HTR-8/SVneo (cell line): Measurements from ENCODE around the gene SEZ6.
A peak's percentile ranks its signal among the peaks of the same experiment; 100 is the strongest.

Experiments used
- DNase-seq: peaks from one replicate; pipeline ENCODE4 v3.0.0; 2011; ENCODE audit warnings: low spot score, mixed read lengths; ENCODE audit not compliant: insufficient read length
- FAIRE-seq: peaks from 2 replicates; lab custom pipeline; 2011; peaks lifted over from hg19 to GRCh38; lab: Jason Lieb, UNC

The SEZ6 gene

GRCh38 chr17:28982131-28982793 is 23.6 kb downstream of the SEZ6 start:
- DNase-seq, result no peak
- peak; percentile 85 for FAIRE-seq

DNA sequence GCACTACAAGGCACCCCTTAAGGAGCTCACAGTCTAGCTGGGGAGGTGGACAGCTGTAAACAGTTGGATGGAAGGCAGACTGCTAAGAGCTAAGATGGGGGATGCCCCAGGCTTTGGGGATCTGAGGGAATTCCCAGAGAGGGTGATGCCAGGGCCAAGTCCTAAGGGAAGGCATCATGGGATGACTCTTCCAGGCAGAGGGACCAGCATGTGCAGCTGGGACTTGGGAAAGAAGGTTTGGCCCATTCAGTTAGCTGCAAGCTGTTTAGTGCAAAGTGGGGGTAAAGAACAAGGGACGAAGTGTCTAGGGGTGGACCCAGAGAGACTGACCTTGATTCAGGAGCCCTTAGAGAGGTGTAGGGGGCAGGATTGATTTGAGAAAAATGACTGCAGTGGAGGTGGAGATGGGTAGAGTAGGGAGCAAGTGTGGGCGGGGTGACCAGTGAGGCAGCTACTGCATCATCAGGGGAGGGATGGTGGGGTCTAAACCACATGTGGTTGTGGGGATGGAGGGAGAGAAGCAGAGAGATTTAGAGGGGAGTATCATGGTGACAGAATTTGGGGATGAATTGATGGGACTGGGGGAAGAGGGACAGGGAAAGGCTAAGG is 27.4 kb downstream of the SEZ6 start:
- DNase-seq (no peak), FAIRE-seq (no peak)

DNA sequence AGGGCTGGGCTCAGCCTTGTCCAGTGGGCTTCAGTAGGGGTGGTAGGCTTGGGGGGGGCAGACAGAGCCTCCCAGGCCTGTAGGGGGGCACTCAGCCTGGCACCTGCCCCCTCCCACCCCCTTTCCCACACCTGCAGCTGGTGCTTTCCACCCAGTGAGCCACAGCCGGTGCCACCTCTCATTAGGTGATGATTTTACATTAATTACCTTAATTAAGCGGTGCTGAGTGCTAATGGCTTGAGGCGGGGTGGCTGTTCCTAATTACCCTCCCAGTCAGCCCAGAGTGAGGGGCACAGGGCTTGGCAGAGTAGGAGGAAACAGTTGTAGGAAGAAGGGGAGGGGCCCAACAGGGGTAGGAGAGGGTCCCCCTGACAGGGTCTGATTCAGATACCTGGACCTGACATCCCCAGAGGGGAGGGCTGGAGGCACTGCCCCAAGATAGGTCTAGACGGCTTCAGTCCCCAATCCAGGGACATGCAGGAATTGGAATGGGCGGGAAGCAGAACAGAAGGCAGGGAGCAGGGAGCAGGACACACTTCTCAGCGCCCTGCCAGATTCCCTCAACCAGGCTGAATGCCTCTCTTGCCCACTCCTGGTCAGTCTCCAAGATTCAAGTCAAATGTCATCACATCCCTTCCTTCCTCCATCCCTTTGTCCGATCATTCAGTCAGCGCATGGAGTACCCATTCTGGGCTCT is 28.0 kb downstream of the SEZ6 start:
- no peak for DNase-seq
- no peak for FAIRE-seq

DNA sequence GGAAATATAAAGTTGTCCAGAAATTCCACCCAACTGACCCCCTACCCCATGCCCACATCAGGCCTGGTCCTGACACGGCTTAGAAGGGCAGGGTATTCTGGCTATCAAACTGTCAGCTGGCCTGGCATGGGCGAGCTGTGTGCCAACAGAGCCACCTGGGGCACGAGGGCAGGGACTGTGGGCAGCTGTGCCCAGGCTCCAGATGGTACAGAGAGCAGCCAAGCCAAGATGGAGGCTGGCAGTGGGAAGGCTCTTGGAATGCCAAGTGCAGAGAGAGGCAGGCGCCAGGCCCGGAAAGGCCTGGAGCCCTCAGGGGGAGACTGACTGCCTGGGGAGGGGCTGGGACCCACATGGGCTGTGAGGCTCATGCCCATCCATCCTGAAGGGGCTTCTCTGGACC is 30.2 kb downstream of the SEZ6 start:
- FAIRE-seq (no peak), DNase-seq (no peak)

DNA sequence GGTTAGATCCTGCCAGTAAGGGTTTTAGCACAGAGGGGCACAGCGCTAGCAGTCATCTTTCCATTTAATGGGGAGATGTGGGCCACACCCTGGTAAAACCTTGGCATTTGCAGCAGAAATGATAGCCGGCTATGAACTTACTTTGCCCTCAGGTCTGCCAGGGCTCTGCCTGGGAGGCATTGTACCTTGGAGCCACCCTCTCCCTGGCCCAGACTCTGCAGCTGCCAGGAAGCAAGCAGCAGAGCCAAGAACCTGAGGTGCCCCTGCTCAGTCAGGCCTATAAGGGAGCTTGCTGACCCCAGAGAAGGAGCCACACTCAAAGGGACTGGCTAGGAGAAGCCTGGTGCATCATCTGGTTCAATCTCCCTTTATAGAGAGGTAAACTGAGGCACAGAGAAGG is 30.8 kb downstream of the SEZ6 start:
- DNase-seq, result no peak
- no peak for FAIRE-seq

DNA sequence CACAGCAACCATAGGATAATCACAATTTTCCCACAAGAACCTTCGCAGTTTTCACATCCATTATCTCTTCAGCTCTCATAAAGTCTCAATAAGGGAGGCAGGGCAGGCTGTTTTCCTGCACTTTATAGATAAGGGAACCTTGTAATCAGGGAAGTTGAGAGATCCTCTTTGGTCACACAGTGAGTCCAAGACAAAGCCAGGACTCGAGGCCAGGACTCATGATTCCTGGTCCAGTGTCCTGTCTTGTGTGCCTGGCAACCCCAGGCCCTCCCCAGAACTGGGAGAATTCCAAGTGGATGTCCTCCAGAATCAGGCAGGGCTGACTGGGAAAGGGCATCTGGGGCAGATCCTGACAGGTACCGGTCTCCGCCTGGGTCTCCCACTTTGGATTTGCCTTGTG is 31.4 kb downstream of the SEZ6 start:
- no peak for DNase-seq
- FAIRE-seq, result no peak

DNA sequence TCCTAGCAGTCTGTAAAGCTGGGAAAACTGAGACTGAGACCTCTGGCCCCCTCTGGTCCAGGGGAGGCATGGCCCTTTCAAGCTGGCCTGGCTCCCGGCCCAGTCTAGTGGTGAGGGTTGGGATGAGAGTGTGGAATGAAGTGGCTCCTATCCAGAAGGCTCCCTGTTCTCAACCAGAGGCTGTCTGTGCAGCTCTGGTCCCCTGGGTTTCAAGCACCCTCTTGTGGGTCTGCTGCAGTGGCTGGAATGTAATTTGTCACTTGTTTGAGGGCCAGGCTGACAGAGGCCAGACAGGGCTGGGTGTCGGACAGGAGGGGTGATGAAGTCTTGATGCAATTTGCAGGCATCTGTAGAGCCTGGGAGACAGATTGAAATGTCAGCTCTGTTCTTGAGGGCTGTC is 32.4 kb downstream of the SEZ6 start:
- no peak for DNase-seq
- no peak for FAIRE-seq

DNA sequence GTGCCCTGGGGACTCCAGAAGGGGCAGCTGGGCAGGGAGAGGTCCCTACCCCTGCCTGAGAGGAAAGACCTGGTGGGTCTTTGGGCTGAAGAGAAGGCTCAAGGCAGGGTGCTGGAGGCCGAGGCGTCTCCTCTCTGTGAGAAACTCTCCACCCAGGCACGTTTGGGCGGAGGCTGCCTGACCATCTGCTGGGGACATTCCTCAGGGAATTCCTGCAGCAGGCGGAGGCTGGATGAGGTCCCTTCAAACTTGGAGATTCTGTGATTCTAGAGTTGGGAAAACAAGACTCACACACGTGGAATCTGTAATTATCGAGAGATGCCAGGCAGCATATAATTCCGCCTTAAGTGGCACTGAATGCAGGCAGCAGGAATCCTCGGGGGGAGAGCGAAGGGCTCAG is 33.4 kb downstream of the SEZ6 start:
- no peak for FAIRE-seq
- no peak for DNase-seq

- DNase-seq, result no peak
- no peak for FAIRE-seq
Measured at GRCh38 chr17:28970879-28971278, 35.0 kb downstream of the SEZ6 start.

DNA sequence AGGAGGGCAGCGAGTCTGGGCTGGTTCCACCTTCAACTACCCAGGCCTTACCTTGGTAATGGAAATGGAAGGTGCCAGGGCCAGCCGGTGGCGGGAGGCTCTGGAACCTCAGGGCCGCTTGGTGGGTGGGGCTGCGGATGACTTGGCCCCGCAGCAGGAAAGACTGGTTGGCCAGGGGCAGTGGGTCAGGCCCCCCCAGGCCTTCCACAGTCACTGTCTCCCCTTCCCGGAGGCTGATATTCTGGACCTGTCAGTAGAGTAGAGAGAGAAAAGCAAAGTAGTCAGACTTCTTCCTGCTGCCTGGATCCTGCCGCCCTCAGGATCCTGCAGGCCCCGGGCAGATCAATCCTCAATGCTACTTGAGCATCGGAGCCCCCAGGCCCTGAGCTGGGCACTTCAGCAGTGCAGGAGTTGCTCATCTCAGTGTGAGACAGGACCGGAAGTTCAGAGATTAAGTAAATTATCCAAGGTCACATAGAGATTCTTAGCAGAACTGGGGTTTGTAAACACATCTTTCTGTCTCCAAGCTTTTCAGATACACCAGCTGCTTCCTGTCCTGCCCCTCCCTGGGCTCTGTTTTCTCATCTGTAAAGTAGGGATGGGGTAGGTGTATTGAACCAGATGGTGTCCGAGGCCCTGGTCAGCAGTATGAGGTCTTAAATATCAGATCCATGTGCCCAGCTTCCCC is 36.0 kb downstream of the SEZ6 start:
- DNase-seq, result no peak
- no peak for FAIRE-seq

GRCh38 chr17:28968914-28969295 is 36.9 kb downstream of the SEZ6 start:
- FAIRE-seq, result peak; percentile 16
- DNase-seq, result no peak

DNA sequence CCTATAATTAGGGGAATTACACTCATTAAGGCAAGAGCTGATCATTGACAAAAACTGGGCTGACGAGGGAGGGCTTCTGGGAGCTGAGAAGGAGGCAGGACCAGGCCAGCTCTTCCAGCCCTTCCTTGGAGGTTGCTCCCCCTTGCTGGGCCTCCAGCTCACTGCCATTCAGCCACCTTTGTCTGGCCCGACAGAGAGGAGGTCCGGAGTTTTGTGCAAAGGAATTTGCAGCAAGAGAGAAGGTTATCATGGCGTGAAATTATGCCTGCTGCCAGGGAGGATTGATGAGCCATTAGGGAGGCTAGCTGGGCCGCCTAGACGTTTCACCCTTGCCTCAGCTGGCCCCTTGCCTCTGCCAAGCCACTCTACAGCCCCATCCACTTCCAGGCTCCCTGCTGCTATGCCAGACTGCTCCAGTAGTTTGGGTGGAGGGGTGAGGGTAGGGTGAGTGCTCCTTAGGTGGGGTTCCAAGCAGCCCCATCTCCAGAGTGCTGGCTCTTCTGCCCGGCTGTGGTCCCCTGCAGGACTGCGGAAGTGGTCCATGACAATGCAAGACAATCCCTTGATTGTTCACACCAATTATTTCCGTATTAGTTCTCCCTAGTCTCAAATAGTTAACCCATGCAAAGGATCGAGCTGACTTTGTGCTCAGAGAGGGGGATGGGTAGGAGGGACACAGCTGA is 37.5 kb downstream of the SEZ6 start:
- FAIRE-seq (no peak), DNase-seq (no peak)

- FAIRE-seq (no peak), DNase-seq (no peak)
Measured at GRCh38 chr17:28967221-28968135, 38.4 kb downstream of the SEZ6 start.

DNA sequence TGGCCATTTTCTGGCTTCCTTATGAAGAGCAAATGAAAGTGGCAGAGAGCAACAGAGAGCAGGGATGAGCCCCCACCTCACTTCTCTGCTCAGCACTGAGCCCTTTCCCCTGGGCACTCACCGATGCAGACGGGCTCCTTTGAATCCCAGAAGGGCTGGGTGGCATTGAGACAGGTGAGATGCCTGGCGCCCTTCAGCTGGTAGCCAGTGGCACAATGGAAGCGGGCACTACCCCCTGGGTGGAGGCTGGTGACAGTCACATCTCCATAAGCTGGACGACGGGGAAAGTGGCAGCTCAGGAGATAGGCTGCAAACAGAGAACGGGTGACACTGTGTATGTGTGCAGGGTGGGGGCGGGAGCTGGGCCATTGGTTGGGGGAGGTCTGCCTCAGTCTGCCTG is 42.0 kb downstream of the SEZ6 start:
- peak; percentile 4 for FAIRE-seq
- DNase-seq, result no peak

GRCh38 chr17:28963055-28963611 is 42.7 kb downstream of the SEZ6 start:
- FAIRE-seq, result no peak
- no peak for DNase-seq

DNA sequence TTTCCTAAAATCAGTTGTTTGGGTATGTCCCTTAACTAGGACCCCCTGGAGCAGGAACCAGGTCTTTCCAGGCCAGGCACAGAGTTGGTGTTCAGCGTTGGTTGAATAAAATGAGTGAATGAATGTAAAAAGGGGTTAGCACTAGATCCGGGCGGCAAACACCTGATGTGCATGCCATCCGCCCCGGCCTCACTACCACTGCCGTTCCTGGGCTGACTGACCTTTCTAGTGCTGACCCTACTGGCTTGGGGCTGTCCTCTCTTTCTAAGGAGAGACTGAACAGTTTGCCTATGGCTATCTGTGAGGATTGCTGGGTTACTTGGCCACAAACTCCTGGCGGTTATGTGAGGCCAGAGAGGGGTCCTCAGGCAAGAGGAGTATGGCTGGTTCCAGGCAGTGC is 44.4 kb downstream of the SEZ6 start:
- FAIRE-seq, result no peak

GRCh38 chr17:28960256-28961061 is 45.4 kb downstream of the SEZ6 start:
- FAIRE-seq, result peak; percentile 46

More for the DNA sequence above, 44.4 kb downstream of the SEZ6 start:
- no peak for DNase-seq

DNA sequence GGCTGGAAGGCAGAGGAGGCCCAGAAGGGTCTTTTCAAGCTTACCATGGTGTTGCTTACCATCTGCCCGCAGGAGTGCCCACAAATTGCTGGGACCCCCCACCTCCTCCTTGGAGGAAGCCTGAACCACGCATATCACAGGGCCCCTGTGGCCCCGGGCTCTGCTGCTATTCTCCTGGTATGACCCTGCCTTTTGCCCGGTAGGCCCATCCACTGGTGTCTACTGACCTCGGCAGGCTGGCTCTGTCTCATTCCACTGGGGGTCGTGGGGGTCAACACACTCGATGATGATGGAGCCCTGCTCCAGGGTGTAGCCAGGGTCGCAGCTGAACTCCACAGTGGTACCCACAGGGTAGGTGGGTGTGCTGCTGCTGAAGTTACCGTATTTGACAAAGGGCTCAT is 46.4 kb downstream of the SEZ6 start:
- FAIRE-seq, result no peak
- DNase-seq, result no peak

More at GRCh38 chr17:28960256-28961061, 45.4 kb downstream of the SEZ6 start:
- no peak for DNase-seq
